CD4-positive, alpha-beta T cell (primary cell): ENCODE data around the gene MINDY1. TPM values are rescaled to one million over a fixed set of nuclear protein-coding genes. Genes with fewer than 3 reads are reported as not detected.

Experiments
- ATAC-seq: fragments of 200-7000 bp; cut with Tn5 transposase; one replicate; pipeline ENCODE4 v1.10.0; 2022; ENCODE audit warnings: mild to moderate bottlenecking; ENCODE audit not compliant: poor library complexity
- CTCF ChIA-PET: fragments of 350-600 bp; sonication (Branson Sonifier 250); formaldehyde crosslinking; loops from one replicate; lab custom pipeline; 2021; ENCODE audit warnings: antibody characterized with exemption, inconsistent platforms; lab: Charles Lee
- POLR2A ChIA-PET: fragments of 350-600 bp; sonication (Branson Sonifier 250); formaldehyde crosslinking; loops from one replicate; lab custom pipeline; 2021; ENCODE audit warnings: antibody characterized with exemption, inconsistent platforms; lab: Charles Lee
- DNase-seq, 14 experiments: peaks; one replicate each; pipeline ENCODE4 v3.0.0-alpha.2; 2013 to 2020; ENCODE audit warnings: mixed read lengths in 2 of 14
- H3K27ac ChIP-seq, 2 donors: one replicate each; pipeline versions ENCODE4 v1.5.1 to v1.7.0; 2013; ENCODE audit warnings: low read length in 2 of 2, low read depth in 1 of 2, mild to moderate bottlenecking in 1 of 2
- H3K27me3 ChIP-seq, 2 experiments: 1 replicate in 1 of 2; 2 replicates in 1 of 2; pipeline versions ENCODE4 v1.6.1 to v1.7.0; 2013; ENCODE audit warnings: low read length in 2 of 2, control low read depth in 1 of 2, mild to moderate bottlenecking in 1 of 2, moderate library complexity in 1 of 2; ENCODE audit not compliant: insufficient read depth in 2 of 2, control insufficient read depth in 1 of 2
- H3K36me3 ChIP-seq: one replicate; pipeline ENCODE4 v1.6.1; 2013; ENCODE audit warnings: low read length, control low read depth; ENCODE audit not compliant: insufficient read depth
- H3K4me1 ChIP-seq: one replicate; pipeline ENCODE4 v1.6.1; 2013; ENCODE audit warnings: low read length, control low read depth; ENCODE audit not compliant: insufficient read depth
- H3K4me3 ChIP-seq: one replicate; pipeline ENCODE4 v1.5.1; 2013; ENCODE audit warnings: mild to moderate bottlenecking, low read length, moderate library complexity
- H3K9me3 ChIP-seq, 2 experiments: 1 replicate in 1 of 2; 2 replicates in 1 of 2; pipeline versions ENCODE4 v1.6.1 to v1.7.0; 2013; ENCODE audit warnings: low read length in 2 of 2, mild to moderate bottlenecking in 2 of 2, control low read depth in 1 of 2, moderate library complexity in 1 of 2; ENCODE audit not compliant: control insufficient read depth in 1 of 2, insufficient read depth in 1 of 2
- H3K27ac Mint-ChIP-seq: one replicate; pipeline ENCODE4 v1.8.0; 2020; ENCODE audit warnings: mixed read lengths
- H3K27me3 Mint-ChIP-seq: one replicate; pipeline ENCODE4 v1.8.0; 2021; ENCODE audit warnings: mixed read lengths
- H3K36me3 Mint-ChIP-seq: one replicate; pipeline ENCODE4 v1.8.0; 2021; ENCODE audit warnings: low read depth, mixed read lengths
- H3K4me1 Mint-ChIP-seq: one replicate; pipeline ENCODE4 v1.8.0; 2021; ENCODE audit warnings: low read depth, mixed read lengths
- H3K4me3 Mint-ChIP-seq: one replicate; pipeline ENCODE4 v1.8.0; 2020; ENCODE audit warnings: mild to moderate bottlenecking, mixed read lengths
- H3K9me3 Mint-ChIP-seq: one replicate; pipeline ENCODE4 v1.8.0; 2020; ENCODE audit warnings: mixed read lengths
- intact Hi-C, 2 experiments: fragments of 100-400 bp; cut with DNase I in 1 of 2; cut with micrococcal nuclease in 1 of 2; formaldehyde crosslinking; loops; one replicate each; pipeline versions ENCODE4 v1.15.1 to v1.9.0; 2023 to 2025; cut with DNase I, micrococcal nuclease
- total RNA-seq, 174 experiments: library from RNA in 2 of 174; stranded (reverse) in 2 of 174; gene quantifications; one replicate each; pipeline ENCODE4 v1.2.3 and lab custom pipeline; 2021 to 2026
- TF ChIP-seq, protein P1 (sequence below): fragments of 200-600 bp; IDR thresholded peaks from one replicate; pipeline ENCODE4 v1.8.0; 2022; ENCODE audit warnings: antibody characterized with exemption, mild to moderate bottlenecking

MINDY1 gene
- total RNA-seq, 2 experiments from 2014 or later, result 7.8 to 9.2 TPM

DNA sequence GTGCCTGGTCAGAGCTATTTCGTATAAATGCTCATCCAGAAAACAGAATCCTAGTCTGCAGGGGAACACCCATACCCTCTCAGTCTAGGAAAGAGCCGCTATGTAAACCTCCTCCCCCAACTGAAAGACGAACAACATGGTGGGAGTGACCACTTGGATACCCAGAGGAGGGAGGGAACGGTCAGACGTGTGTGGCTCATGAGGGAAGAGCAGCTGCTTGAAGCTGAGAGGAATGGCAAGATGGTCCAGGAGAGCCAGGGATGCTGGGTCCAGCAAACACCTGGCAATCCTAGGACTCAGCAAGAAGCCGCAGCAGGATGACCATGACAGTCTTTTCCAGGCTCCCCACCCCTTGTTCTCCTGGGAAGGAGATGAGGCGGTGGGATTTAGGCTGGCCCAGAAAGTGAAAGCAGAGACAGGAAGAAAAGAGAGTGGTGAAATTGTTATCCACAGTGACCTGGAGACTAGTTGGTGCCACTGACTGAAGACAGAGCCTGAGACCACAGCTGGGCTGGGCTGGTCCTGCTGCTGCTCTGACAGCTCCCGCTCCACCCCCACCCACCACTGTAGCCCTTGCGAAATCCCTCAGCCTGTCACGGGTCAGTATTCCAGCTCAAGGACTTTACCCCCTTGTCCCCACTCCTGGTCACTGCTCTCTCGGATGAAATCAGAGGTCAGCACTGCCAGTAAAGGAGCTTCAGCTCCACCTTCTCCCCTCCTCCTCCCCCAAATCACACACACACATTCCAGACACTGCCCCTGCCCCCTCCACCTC, 35.7 kb downstream of the MINDY1 start:
- no peaks in the 10 kb centered on the region for H3K9me3 Mint-ChIP-seq
- ChIA-PET POLR2A (interaction anchor here (1.5 kb wide), 1 partner anchor 44 kb away, joined by 3 read pairs; no protein-coding TSS in a partner anchor), CTCF (no interaction called here)
- H3K4me1 Mint-ChIP-seq, result peaks cover 48% of the 10 kb centered on the region
- intact Hi-C loops, result loop anchor here (10.0 kb wide), 2 partner anchors 506 to 716 kb away; partner anchors contain the start of gene CA14 (in 1 of the 2)
- peaks cover 50% of the 10 kb centered on the region for H3K4me1 ChIP-seq
- DNase-seq (no peak), ATAC-seq (no peak)
- no peaks in the 10 kb centered on the region for H3K9me3 ChIP-seq
- H3K4me3 Mint-ChIP-seq, result peak overlapping the region; percentile 92
- H3K27ac ChIP-seq, result peak overlapping the region in 1 of 2 donors; percentile 0
- no peak overlapping the region for H3K4me3 ChIP-seq
- peak overlapping the region; percentile 92 for H3K27ac Mint-ChIP-seq
- H3K27me3 Mint-ChIP-seq, result no peaks in the 10 kb centered on the region
- H3K27me3 ChIP-seq, result no peaks in the 10 kb centered on the region
- peaks cover 52% of the 10 kb centered on the region for H3K36me3 Mint-ChIP-seq
- TF ChIP-seq, protein P1, sequence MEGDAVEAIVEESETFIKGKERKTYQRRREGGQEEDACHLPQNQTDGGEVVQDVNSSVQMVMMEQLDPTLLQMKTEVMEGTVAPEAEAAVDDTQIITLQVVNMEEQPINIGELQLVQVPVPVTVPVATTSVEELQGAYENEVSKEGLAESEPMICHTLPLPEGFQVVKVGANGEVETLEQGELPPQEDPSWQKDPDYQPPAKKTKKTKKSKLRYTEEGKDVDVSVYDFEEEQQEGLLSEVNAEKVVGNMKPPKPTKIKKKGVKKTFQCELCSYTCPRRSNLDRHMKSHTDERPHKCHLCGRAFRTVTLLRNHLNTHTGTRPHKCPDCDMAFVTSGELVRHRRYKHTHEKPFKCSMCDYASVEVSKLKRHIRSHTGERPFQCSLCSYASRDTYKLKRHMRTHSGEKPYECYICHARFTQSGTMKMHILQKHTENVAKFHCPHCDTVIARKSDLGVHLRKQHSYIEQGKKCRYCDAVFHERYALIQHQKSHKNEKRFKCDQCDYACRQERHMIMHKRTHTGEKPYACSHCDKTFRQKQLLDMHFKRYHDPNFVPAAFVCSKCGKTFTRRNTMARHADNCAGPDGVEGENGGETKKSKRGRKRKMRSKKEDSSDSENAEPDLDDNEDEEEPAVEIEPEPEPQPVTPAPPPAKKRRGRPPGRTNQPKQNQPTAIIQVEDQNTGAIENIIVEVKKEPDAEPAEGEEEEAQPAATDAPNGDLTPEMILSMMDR, result no peak
- H3K36me3 ChIP-seq, result peaks cover 31% of the 10 kb centered on the region

DNA sequence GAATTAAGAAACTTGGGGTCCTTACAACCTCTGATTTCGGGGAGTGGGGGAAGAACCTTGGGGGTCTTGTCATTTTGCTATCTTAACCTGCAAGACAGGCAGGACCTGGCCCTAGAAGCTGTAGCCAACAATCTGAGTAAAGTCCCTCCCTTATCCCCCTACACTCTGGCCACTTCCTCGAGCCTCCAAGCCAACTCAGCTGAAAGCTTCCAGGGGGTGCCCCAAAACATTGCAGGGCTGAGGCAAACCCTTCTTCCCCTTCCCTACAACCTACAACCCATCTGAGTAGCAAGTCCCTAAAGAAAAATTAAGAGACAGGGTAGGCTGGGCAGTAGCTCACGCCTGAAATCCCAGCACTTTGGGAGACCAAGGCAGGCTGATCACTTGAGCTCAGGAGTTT, 37.1 kb downstream of the MINDY1 start:
- intact Hi-C loops, result loop anchor here (10.0 kb wide), 2 partner anchors 505 to 715 kb away; partner anchors contain the start of gene CA14 (in 1 of the 2)

DNA sequence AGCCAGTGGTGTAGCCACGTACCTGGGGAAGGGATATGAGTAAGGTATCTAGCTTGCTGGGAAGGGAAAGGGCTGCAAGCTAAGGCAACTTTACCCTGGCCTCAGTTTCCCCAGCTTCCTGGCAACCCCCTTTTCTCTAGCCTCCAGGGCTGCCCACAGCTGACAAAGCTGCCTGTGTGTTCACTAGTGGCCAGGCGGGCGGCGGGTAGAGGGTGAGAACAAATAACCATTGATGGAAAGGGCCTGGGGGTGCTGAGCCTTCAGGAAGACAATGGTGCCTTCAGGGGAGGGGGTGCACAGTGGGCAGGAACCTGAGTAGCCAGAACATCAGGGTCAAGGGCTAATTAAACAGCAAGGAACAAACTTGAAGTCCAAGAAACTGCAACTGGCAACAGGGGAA, 38.2 kb downstream of the MINDY1 start:
- Histone ChIP-seq H3K4me1 (peaks cover 37% of the 10 kb centered on the region), H3K27me3 (no peaks in the 10 kb centered on the region), H3K27ac (no peak overlapping the region), H3K4me3 (no peak overlapping the region), H3K9me3 (no peaks in the 10 kb centered on the region), H3K36me3 (peaks cover 51% of the 10 kb centered on the region)
- ChIA-PET POLR2A (interaction anchor here (0.6 to 1.1 kb wide), 3 partner anchors 10 to 20 kb away, joined by 3 read pairs; no protein-coding TSS in a partner anchor), CTCF (interaction anchor here (0.6 kb wide), 1 partner anchor 32 kb away, joined by 3 read pairs; no protein-coding TSS in a partner anchor)
- Mint-ChIP-seq H3K36me3 (peaks cover 77% of the 10 kb centered on the region), H3K9me3 (no peaks in the 10 kb centered on the region), H3K4me3 (no peak overlapping the region), H3K27ac (peak overlapping the region; percentile 92), H3K4me1 (peaks cover 35% of the 10 kb centered on the region), H3K27me3 (no peaks in the 10 kb centered on the region)
- DNase-seq, result no peak
- TF ChIP-seq, protein P1, result no peak
- intact Hi-C loops, result no loop called here
- no peak for ATAC-seq

More for the DNA sequence above, 37.1 kb downstream of the MINDY1 start:
- no peaks in the 10 kb centered on the region for H3K27me3 ChIP-seq
- Mint-ChIP-seq H3K4me3 (no peak overlapping the region), H3K36me3 (peaks cover 65% of the 10 kb centered on the region), H3K4me1 (peaks cover 39% of the 10 kb centered on the region), H3K9me3 (no peaks in the 10 kb centered on the region), H3K27ac (peak overlapping the region; percentile 92), H3K27me3 (no peaks in the 10 kb centered on the region)
- peaks cover 42% of the 10 kb centered on the region for H3K4me1 ChIP-seq
- no peak for DNase-seq
- TF ChIP-seq, protein P1, result no peak
- CTCF ChIA-PET, result interaction anchor here (1.1 kb wide), 1 partner anchor 9 kb away, joined by 3 read pairs; no protein-coding TSS in a partner anchor
- POLR2A ChIA-PET, result interaction anchor here (0.9 to 1.5 kb wide), 2 partner anchors 23 to 43 kb away, joined by 3 read pairs; no protein-coding TSS in a partner anchor
- no peak overlapping the region for H3K27ac ChIP-seq
- H3K9me3 ChIP-seq, result no peaks in the 10 kb centered on the region
- no peak overlapping the region for H3K4me3 ChIP-seq
- peaks cover 40% of the 10 kb centered on the region for H3K36me3 ChIP-seq
- ATAC-seq, result no peak
